ENCODE measurements around the gene C10orf53.

The C10orf53 gene

GRCh38 chr10:49643241-49644034 lies 36.0 kb upstream of the C10orf53 start:
- no peak overlapping the region for H2AFZ ChIP-seq (ENCODE audit: low read length)
- no peak overlapping the region for H3K4me2 ChIP-seq (ENCODE audit: low read depth, low read length, poor library complexity, severe bottlenecking)
- H3K36me3 ChIP-seq (ENCODE audit: insufficient read depth, low read length) = no peaks in the 10 kb centered on the region
- no peaks in the 10 kb centered on the region for H3K27me3 ChIP-seq (ENCODE audit: insufficient read depth, low read length, poor library complexity, severe bottlenecking)
- no peak overlapping the region for H3K4me3 ChIP-seq (ENCODE audit: low read length, poor library complexity, severe bottlenecking)
- H3K9me3 ChIP-seq (ENCODE audit: insufficient read depth, low read depth, low read length) = no peaks in the 10 kb centered on the region
- H3K4me1 ChIP-seq (ENCODE audit: insufficient read depth, low read length, poor library complexity, severe bottlenecking) = no peaks in the 10 kb centered on the region
- H3K9ac ChIP-seq (ENCODE audit: low read depth, low read length, poor library complexity, severe bottlenecking) = no peak overlapping the region
- H4K20me1 ChIP-seq (ENCODE audit: insufficient read depth, low read length, poor library complexity, severe bottlenecking) = no peaks in the 10 kb centered on the region
- H3F3A ChIP-seq (ENCODE audit: low read depth) = no peaks in the 10 kb centered on the region
- no peak for TF ChIP-seq CTCF (conservative IDR thresholded peaks at IDR 0.05; ENCODE audit: low read length)
- TF ChIP-seq EZH2phosphoT487 (IDR thresholded peaks at IDR 0.05; ENCODE audit: borderline replicate concordance) = no peak
- no peaks in the 10 kb centered on the region for H3K79me2 ChIP-seq (ENCODE audit: insufficient read depth, low read length)
- no peaks in the 10 kb centered on the region for H3K9me2 ChIP-seq (replicated peaks; ENCODE audit: low read depth, low read length)

GRCh38 chr10:49644035-49644646 lies 35.3 kb upstream of the C10orf53 start:
- Histone ChIP-seq H3K79me2 (ENCODE audit: insufficient read depth, low read length) (no peaks in the 10 kb centered on the region), H3K4me3 (ENCODE audit: low read length, poor library complexity, severe bottlenecking) (no peak overlapping the region), H3K4me1 (ENCODE audit: insufficient read depth, low read length, poor library complexity, severe bottlenecking) (no peaks in the 10 kb centered on the region), H3K9me2 (replicated peaks; ENCODE audit: low read depth, low read length) (no peaks in the 10 kb centered on the region), H3K9ac (ENCODE audit: low read depth, low read length, poor library complexity, severe bottlenecking) (no peak overlapping the region), H2AFZ (ENCODE audit: low read length) (no peak overlapping the region), H3K4me2 (ENCODE audit: low read depth, low read length, poor library complexity, severe bottlenecking) (no peak overlapping the region), H3F3A (ENCODE audit: low read depth) (no peaks in the 10 kb centered on the region), H3K27me3 (ENCODE audit: insufficient read depth, low read length, poor library complexity, severe bottlenecking) (no peaks in the 10 kb centered on the region), H3K36me3 (ENCODE audit: insufficient read depth, low read length) (no peaks in the 10 kb centered on the region), H3K9me3 (ENCODE audit: insufficient read depth, low read depth, low read length) (no peaks in the 10 kb centered on the region), H4K20me1 (ENCODE audit: insufficient read depth, low read length, poor library complexity, severe bottlenecking) (no peaks in the 10 kb centered on the region)
- TF ChIP-seq EZH2phosphoT487 (IDR thresholded peaks at IDR 0.05; ENCODE audit: borderline replicate concordance) (no peak), CTCF (conservative IDR thresholded peaks at IDR 0.05; ENCODE audit: low read length) (no peak)

- Histone ChIP-seq H3K4me2 (ENCODE audit: low read depth, low read length, poor library complexity, severe bottlenecking) (no peak overlapping the region), H3K4me3 (ENCODE audit: low read length, poor library complexity, severe bottlenecking) (no peak overlapping the region), H3K79me2 (ENCODE audit: insufficient read depth, low read length) (no peaks in the 10 kb centered on the region), H2AFZ (ENCODE audit: low read length) (no peak overlapping the region), H3K9me2 (replicated peaks; ENCODE audit: low read depth, low read length) (no peaks in the 10 kb centered on the region), H3K36me3 (ENCODE audit: insufficient read depth, low read length) (no peaks in the 10 kb centered on the region), H3K9me3 (ENCODE audit: insufficient read depth, low read depth, low read length) (no peaks in the 10 kb centered on the region), H3K9ac (ENCODE audit: low read depth, low read length, poor library complexity, severe bottlenecking) (no peak overlapping the region), H3F3A (ENCODE audit: low read depth) (no peaks in the 10 kb centered on the region), H3K27me3 (ENCODE audit: insufficient read depth, low read length, poor library complexity, severe bottlenecking) (no peaks in the 10 kb centered on the region), H3K4me1 (ENCODE audit: insufficient read depth, low read length, poor library complexity, severe bottlenecking) (no peaks in the 10 kb centered on the region), H4K20me1 (ENCODE audit: insufficient read depth, low read length, poor library complexity, severe bottlenecking) (no peaks in the 10 kb centered on the region)
- no peak for TF ChIP-seq EZH2phosphoT487 (IDR thresholded peaks at IDR 0.05; ENCODE audit: borderline replicate concordance)
- TF ChIP-seq CTCF (conservative IDR thresholded peaks at IDR 0.05; ENCODE audit: low read length) = no peak
Observed at GRCh38 chr10:49645417-49645816, 34.0 kb upstream of the C10orf53 start.
